ENCODE data around the gene ZSCAN26.
"Not testable (repeated sequence)": the region's sequence is repeated elsewhere in the genome, so short reads cannot be mapped to it uniquely, and the experiment has no call there.

The ZSCAN26 gene

GRCh38 chr6:28295326-28295725 lies 28.4 kb downstream of the ZSCAN26 start:
- Histone ChIP-seq H3K4me2 (ENCODE audit: low read length) (no peak overlapping the region), H3K36me3 (ENCODE audit: insufficient read depth, low read length) (peaks cover 5% of the 10 kb centered on the region), H3K9ac (ENCODE audit: low read depth, low read length) (no peak overlapping the region), H3K27me3 (ENCODE audit: control insufficient read depth, insufficient read depth, low read length) (no peaks in the 10 kb centered on the region), H3K4me3 (ENCODE audit: low read length) (no peak overlapping the region), H3K9me3 (replicated peaks; ENCODE audit: low read length) (no peaks in the 10 kb centered on the region), H3K4me1 (ENCODE audit: control insufficient read depth, insufficient read depth, low read length) (no peaks in the 10 kb centered on the region)

- Histone ChIP-seq H3K9me3 (replicated peaks; ENCODE audit: low read length) (no peaks in the 10 kb centered on the region), H3K4me1 (ENCODE audit: control insufficient read depth, insufficient read depth, low read length) (no peaks in the 10 kb centered on the region), H3K9ac (ENCODE audit: low read depth, low read length) (no peak overlapping the region), H3K36me3 (ENCODE audit: insufficient read depth, low read length) (peaks cover 13% of the 10 kb centered on the region), H3K4me3 (ENCODE audit: low read length) (no peak overlapping the region), H3K27me3 (ENCODE audit: control insufficient read depth, insufficient read depth, low read length) (no peaks in the 10 kb centered on the region), H3K4me2 (ENCODE audit: low read length) (no peak overlapping the region)
Measured at GRCh38 chr6:28296520-28297060, 29.6 kb downstream of the ZSCAN26 start.

GRCh38 chr6:28303570-28303969 lies 36.6 kb downstream of the ZSCAN26 start:
- Histone ChIP-seq H3K4me2 (ENCODE audit: low read length) (no peak overlapping the region), H3K36me3 (ENCODE audit: insufficient read depth, low read length) (peaks cover 8% of the 10 kb centered on the region), H3K27me3 (ENCODE audit: control insufficient read depth, insufficient read depth, low read length) (no peaks in the 10 kb centered on the region), H3K9me3 (replicated peaks; ENCODE audit: low read length) (no peaks in the 10 kb centered on the region), H3K9ac (ENCODE audit: low read depth, low read length) (no peak overlapping the region), H3K4me1 (ENCODE audit: control insufficient read depth, insufficient read depth, low read length) (no peaks in the 10 kb centered on the region), H3K4me3 (ENCODE audit: low read length) (no peak overlapping the region)

- not testable (repeated sequence) for H3K9ac ChIP-seq (ENCODE audit: low read depth, low read length); H3K4me3 ChIP-seq (ENCODE audit: low read length); H3K27me3 ChIP-seq (ENCODE audit: control insufficient read depth, insufficient read depth, low read length); H3K9me3 ChIP-seq (replicated peaks; ENCODE audit: low read length); H3K4me1 ChIP-seq (ENCODE audit: control insufficient read depth, insufficient read depth, low read length); H3K36me3 ChIP-seq (ENCODE audit: insufficient read depth, low read length); H3K4me2 ChIP-seq (ENCODE audit: low read length)
Measured at GRCh38 chr6:28306363-28306762, 39.4 kb downstream of the ZSCAN26 start.

GRCh38 chr6:28311139-28311823 lies 44.3 kb downstream of the ZSCAN26 start:
- H3K36me3 ChIP-seq (ENCODE audit: insufficient read depth, low read length) = no peaks in the 10 kb centered on the region
- H3K4me2 ChIP-seq (ENCODE audit: low read length) = no peak overlapping the region
- H3K9ac ChIP-seq (ENCODE audit: low read depth, low read length) = no peak overlapping the region
- H3K4me1 ChIP-seq (ENCODE audit: control insufficient read depth, insufficient read depth, low read length) = no peaks in the 10 kb centered on the region
- H3K4me3 ChIP-seq (ENCODE audit: low read length) = no peak overlapping the region
- no peaks in the 10 kb centered on the region for H3K27me3 ChIP-seq (ENCODE audit: control insufficient read depth, insufficient read depth, low read length)
- H3K9me3 ChIP-seq (replicated peaks; ENCODE audit: low read length) = no peaks in the 10 kb centered on the region

- no peaks in the 10 kb centered on the region for H3K27me3 ChIP-seq (ENCODE audit: control insufficient read depth, insufficient read depth, low read length)
- H3K4me3 ChIP-seq (ENCODE audit: low read length) = no peak overlapping the region
- H3K36me3 ChIP-seq (ENCODE audit: insufficient read depth, low read length) = no peaks in the 10 kb centered on the region
- H3K4me1 ChIP-seq (ENCODE audit: control insufficient read depth, insufficient read depth, low read length) = no peaks in the 10 kb centered on the region
- H3K9ac ChIP-seq (ENCODE audit: low read depth, low read length) = no peak overlapping the region
- H3K9me3 ChIP-seq (replicated peaks; ENCODE audit: low read length) = no peaks in the 10 kb centered on the region
- H3K4me2 ChIP-seq (ENCODE audit: low read length) = no peak overlapping the region
Measured at GRCh38 chr6:28312939-28313338, 46.0 kb downstream of the ZSCAN26 start.

GRCh38 chr6:28315628-28316027 lies 48.7 kb downstream of the ZSCAN26 start:
- Histone ChIP-seq H3K36me3 (ENCODE audit: insufficient read depth, low read length) (no peaks in the 10 kb centered on the region), H3K27me3 (ENCODE audit: control insufficient read depth, insufficient read depth, low read length) (no peaks in the 10 kb centered on the region), H3K9ac (ENCODE audit: low read depth, low read length) (no peak overlapping the region), H3K9me3 (replicated peaks; ENCODE audit: low read length) (no peaks in the 10 kb centered on the region), H3K4me3 (ENCODE audit: low read length) (no peak overlapping the region), H3K4me1 (ENCODE audit: control insufficient read depth, insufficient read depth, low read length) (no peaks in the 10 kb centered on the region), H3K4me2 (ENCODE audit: low read length) (no peak overlapping the region)

- H3K9ac ChIP-seq (ENCODE audit: low read depth, low read length); H3K4me3 ChIP-seq (ENCODE audit: low read length); H3K4me2 ChIP-seq (ENCODE audit: low read length); H3K36me3 ChIP-seq (ENCODE audit: insufficient read depth, low read length); H3K27me3 ChIP-seq (ENCODE audit: control insufficient read depth, insufficient read depth, low read length); H3K9me3 ChIP-seq (replicated peaks; ENCODE audit: low read length); H3K4me1 ChIP-seq (ENCODE audit: control insufficient read depth, insufficient read depth, low read length): not testable (repeated sequence)
Measured at GRCh38 chr6:28317866-28318265, 50.9 kb downstream of the ZSCAN26 start.

GRCh38 chr6:28322661-28323060 lies 55.7 kb downstream of the ZSCAN26 start:
- H3K36me3 ChIP-seq (ENCODE audit: insufficient read depth, low read length) = peaks cover 5% of the 10 kb centered on the region
- no peak overlapping the region for H3K4me2 ChIP-seq (ENCODE audit: low read length)
- no peak overlapping the region for H3K4me3 ChIP-seq (ENCODE audit: low read length)
- no peak overlapping the region for H3K9ac ChIP-seq (ENCODE audit: low read depth, low read length)
- no peaks in the 10 kb centered on the region for H3K27me3 ChIP-seq (ENCODE audit: control insufficient read depth, insufficient read depth, low read length)
- H3K9me3 ChIP-seq (replicated peaks; ENCODE audit: low read length) = peaks cover 15% of the 10 kb centered on the region
- H3K4me1 ChIP-seq (ENCODE audit: control insufficient read depth, insufficient read depth, low read length) = no peaks in the 10 kb centered on the region

GRCh38 chr6:28323813-28324424 lies 57.0 kb downstream of the ZSCAN26 start:
- H3K9ac ChIP-seq (ENCODE audit: low read depth, low read length) = no peak overlapping the region
- H3K36me3 ChIP-seq (ENCODE audit: insufficient read depth, low read length) = peaks cover 5% of the 10 kb centered on the region
- H3K4me1 ChIP-seq (ENCODE audit: control insufficient read depth, insufficient read depth, low read length) = no peaks in the 10 kb centered on the region
- H3K4me2 ChIP-seq (ENCODE audit: low read length) = no peak overlapping the region
- H3K9me3 ChIP-seq (replicated peaks; ENCODE audit: low read length) = peaks cover 15% of the 10 kb centered on the region
- no peaks in the 10 kb centered on the region for H3K27me3 ChIP-seq (ENCODE audit: control insufficient read depth, insufficient read depth, low read length)
- H3K4me3 ChIP-seq (ENCODE audit: low read length) = no peak overlapping the region

- H3K4me3 ChIP-seq (ENCODE audit: low read length) = no peak overlapping the region
Measured at GRCh38 chr6:28326371-28326948, 59.5 kb downstream of the ZSCAN26 start.

More at GRCh38 chr6:28326371-28326948, 59.5 kb downstream of the ZSCAN26 start:
- H3K27me3 ChIP-seq (ENCODE audit: control insufficient read depth, insufficient read depth, low read length) = no peaks in the 10 kb centered on the region
- no peak overlapping the region for H3K9ac ChIP-seq (ENCODE audit: low read depth, low read length)
- no peaks in the 10 kb centered on the region for H3K4me1 ChIP-seq (ENCODE audit: control insufficient read depth, insufficient read depth, low read length)
- peaks cover 15% of the 10 kb centered on the region for H3K9me3 ChIP-seq (replicated peaks; ENCODE audit: low read length)
- H3K36me3 ChIP-seq (ENCODE audit: insufficient read depth, low read length) = peaks cover 5% of the 10 kb centered on the region
- no peak overlapping the region for H3K4me2 ChIP-seq (ENCODE audit: low read length)

Data from skeletal muscle satellite cell (primary cell).